NOMO-1 treated with dmso at 0.1 percent for 144 hours (cell line): ENCODE measurements around the gene PPP2R5B.
A peak's percentile ranks its signal among the peaks of the same experiment; 100 is the strongest.

ENCODE experiments used
- DNase-seq: peaks from one replicate; lab custom pipeline; 2025; ENCODE audit not compliant: unreplicated experiment; lab: John Stamatoyannopoulos, UW

PPP2R5B gene

GRCh38 chr11:64888729-64889511 lies 35.6 kb upstream of the PPP2R5B start:
- no peak for DNase-seq

- DNase-seq: no peak
These were observed 34.0 kb upstream of the PPP2R5B start for GRCh38 chr11:64890522-64890939.

GRCh38 chr11:64891215-64891848 lies 33.2 kb upstream of the PPP2R5B start:
- DNase-seq: no peak

GRCh38 chr11:64891880-64892279 lies 32.6 kb upstream of the PPP2R5B start:
- no peak for DNase-seq

- no peak for DNase-seq
These were observed 32.1 kb upstream of the PPP2R5B start for GRCh38 chr11:64892411-64892831.

- no peak for DNase-seq
These were observed 31.7 kb upstream of the PPP2R5B start for GRCh38 chr11:64892838-64893193.

GRCh38 chr11:64893194-64894069 lies 31.1 kb upstream of the PPP2R5B start:
- no peak for DNase-seq

- peak; percentile 82 for DNase-seq
These were observed 30.2 kb upstream of the PPP2R5B start for GRCh38 chr11:64894070-64894811.

- no peak for DNase-seq
These were observed 29.6 kb upstream of the PPP2R5B start for GRCh38 chr11:64894812-64895452.

- DNase-seq: no peak
These were observed 28.0 kb upstream of the PPP2R5B start for GRCh38 chr11:64896448-64897022.

GRCh38 chr11:64897381-64898075 lies 27.0 kb upstream of the PPP2R5B start:
- no peak for DNase-seq

GRCh38 chr11:64898076-64898445 lies 26.4 kb upstream of the PPP2R5B start:
- no peak for DNase-seq

GRCh38 chr11:64898541-64898940 lies 25.9 kb upstream of the PPP2R5B start:
- DNase-seq: no peak

GRCh38 chr11:64900263-64900678 lies 24.2 kb upstream of the PPP2R5B start:
- no peak for DNase-seq

GRCh38 chr11:64900774-64901173 lies 23.7 kb upstream of the PPP2R5B start:
- DNase-seq: no peak

- no peak for DNase-seq
These were observed 22.2 kb upstream of the PPP2R5B start for GRCh38 chr11:64902102-64902900.

- DNase-seq: no peak
These were observed 21.1 kb upstream of the PPP2R5B start for GRCh38 chr11:64903291-64903833.

- DNase-seq: no peak
These were observed 18.8 kb upstream of the PPP2R5B start for GRCh38 chr11:64905516-64906313.
